ENCODE results near the gene ABT1. TPM values are rescaled to one million over a fixed set of nuclear protein-coding genes. Genes with fewer than 3 reads are reported as not detected.

The ABT1 gene
- total and polyA plus RNA-seq, 11 donors = 7.1 to 12.0 (median 8.2) TPM

GRCh38 chr6:26592649-26593048, 4.1 kb upstream of the ABT1 start:
- peaks cover 0 to 27% (median 7%) of the 10 kb centered on the region in 12 donors for H3K4me1 ChIP-seq
- H3K36me3 ChIP-seq = peaks cover 0 to 2% (median 0%) of the 10 kb centered on the region in 9 donors
- H3K27ac ChIP-seq = no peak overlapping the region
- peaks cover 3 to 51% (median 21%) of the 10 kb centered on the region in 9 donors for H3K27me3 ChIP-seq
- DNase-seq (no peak), ATAC-seq (no peak)
- 51 to 58% (median 55%) methylated on average over 4 of the region's 4 CpGs for WGBS, 4 donors
- no peaks in the 10 kb centered on the region for H3K9me3 ChIP-seq
- no peak overlapping the region for H3K4me3 ChIP-seq
- intact Hi-C loops (cut with DNase I) = loop anchor here in 6 of 10 donors (5.0 to 10.0 kb wide), 5 partner anchors 240 to 1272 kb away; a partner anchor contains a TSS
- TF ChIP-seq, protein P1, sequence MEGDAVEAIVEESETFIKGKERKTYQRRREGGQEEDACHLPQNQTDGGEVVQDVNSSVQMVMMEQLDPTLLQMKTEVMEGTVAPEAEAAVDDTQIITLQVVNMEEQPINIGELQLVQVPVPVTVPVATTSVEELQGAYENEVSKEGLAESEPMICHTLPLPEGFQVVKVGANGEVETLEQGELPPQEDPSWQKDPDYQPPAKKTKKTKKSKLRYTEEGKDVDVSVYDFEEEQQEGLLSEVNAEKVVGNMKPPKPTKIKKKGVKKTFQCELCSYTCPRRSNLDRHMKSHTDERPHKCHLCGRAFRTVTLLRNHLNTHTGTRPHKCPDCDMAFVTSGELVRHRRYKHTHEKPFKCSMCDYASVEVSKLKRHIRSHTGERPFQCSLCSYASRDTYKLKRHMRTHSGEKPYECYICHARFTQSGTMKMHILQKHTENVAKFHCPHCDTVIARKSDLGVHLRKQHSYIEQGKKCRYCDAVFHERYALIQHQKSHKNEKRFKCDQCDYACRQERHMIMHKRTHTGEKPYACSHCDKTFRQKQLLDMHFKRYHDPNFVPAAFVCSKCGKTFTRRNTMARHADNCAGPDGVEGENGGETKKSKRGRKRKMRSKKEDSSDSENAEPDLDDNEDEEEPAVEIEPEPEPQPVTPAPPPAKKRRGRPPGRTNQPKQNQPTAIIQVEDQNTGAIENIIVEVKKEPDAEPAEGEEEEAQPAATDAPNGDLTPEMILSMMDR (IDR thresholded peaks at IDR 0.05) = no peak
- TF ChIP-seq POLR2A (IDR thresholded peaks at IDR 0.05) = no peak

DNA sequence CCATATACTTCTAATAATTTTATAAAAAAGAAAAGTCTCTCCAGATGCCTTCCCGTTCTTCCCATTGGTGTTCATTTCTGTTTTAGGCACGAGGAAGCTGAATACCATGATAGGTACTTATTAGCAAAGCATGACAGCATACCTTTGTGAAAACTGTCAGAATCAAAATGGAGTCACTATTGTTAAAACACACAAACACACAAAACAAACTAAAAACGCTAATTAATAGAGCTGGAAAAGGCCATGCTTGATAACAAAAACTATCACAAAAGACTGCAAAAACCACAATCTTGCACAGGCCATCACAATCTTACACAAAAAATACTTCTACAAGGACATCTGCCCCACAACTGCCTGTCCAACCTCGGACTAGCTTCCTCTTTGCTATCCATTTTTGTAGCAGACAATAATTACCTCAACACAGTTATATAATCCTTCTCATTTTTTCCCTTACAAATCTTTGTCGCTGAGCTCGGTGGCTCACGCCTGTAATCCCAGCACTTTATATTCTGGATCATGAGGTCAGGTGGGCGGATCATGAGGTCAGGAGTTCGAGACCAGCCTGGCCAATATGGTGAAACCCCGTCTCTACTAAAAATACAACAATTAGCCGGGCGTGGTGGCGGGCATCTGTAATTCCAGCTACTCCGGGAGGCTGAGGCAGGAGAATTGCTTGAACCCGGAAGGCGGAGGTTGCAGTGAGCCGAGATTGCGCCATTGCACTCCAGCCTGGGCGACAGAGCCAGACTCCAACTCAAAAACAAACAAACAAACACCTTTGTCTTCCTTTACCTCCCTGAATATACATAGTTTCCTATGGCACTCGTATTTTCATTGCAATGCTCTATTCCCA, 3.2 kb upstream of the ABT1 start:
- H3K27me3 ChIP-seq = peaks cover 3 to 51% (median 21%) of the 10 kb centered on the region in 9 donors

DNA sequence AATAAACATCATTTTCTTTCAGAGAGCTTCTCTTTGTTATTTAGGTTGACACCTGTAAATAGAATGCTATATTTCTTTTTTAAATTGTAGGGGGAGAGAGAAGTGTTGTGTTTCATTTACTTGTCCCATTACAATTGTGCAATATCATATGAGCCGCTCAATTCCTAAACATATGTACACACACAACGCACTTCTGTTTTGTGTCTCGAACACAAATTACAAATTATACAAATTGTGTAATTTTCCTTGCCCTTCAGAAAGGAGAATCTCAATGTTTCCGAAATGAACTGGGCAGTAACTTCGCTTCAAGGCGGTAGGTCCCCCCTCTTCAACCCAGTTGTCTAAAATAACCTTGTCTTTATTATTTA, 2.6 kb upstream of the ABT1 start:
- peaks cover 3 to 51% (median 21%) of the 10 kb centered on the region in 9 donors for H3K27me3 ChIP-seq
- 33 to 51% (median 39%) methylated on average over 6 of the region's 6 CpGs for WGBS, 4 donors

More for the DNA sequence above, 3.2 kb upstream of the ABT1 start:
- ATAC-seq (no peak), DNase-seq (no peak)
- Histone ChIP-seq H3K4me3 (no peak overlapping the region), H3K36me3 (peaks cover 0 to 7% (median 6%) of the 10 kb centered on the region in 9 donors), H3K9me3 (no peaks in the 10 kb centered on the region), H3K27ac (no peak overlapping the region), H3K4me1 (peaks cover 0 to 36% (median 13%) of the 10 kb centered on the region in 12 donors)
- 31 to 53% (median 42%) methylated on average over 20 of the region's 20 CpGs for WGBS, 4 donors
- intact Hi-C loops (cut with DNase I) = loop anchor here in 6 of 10 donors (2.0 to 10.0 kb wide), 7 partner anchors 21 to 1271 kb away; a partner anchor contains a TSS
- TF ChIP-seq, protein P1 (IDR thresholded peaks at IDR 0.05) = no peak
- TF ChIP-seq POLR2A (IDR thresholded peaks at IDR 0.05) = no peak

More for the DNA sequence above, 2.6 kb upstream of the ABT1 start:
- no peak for DNase-seq
- TF ChIP-seq POLR2A (IDR thresholded peaks at IDR 0.05) = no peak
- TF ChIP-seq, protein P1 (IDR thresholded peaks at IDR 0.05) = no peak
- Histone ChIP-seq H3K4me3 (no peak overlapping the region), H3K4me1 (peaks cover 0 to 36% (median 13%) of the 10 kb centered on the region in 12 donors), H3K36me3 (peaks cover 0 to 13% (median 12%) of the 10 kb centered on the region in 9 donors), H3K27ac (no peak overlapping the region), H3K9me3 (no peaks in the 10 kb centered on the region)
- intact Hi-C loops (cut with DNase I) = loop anchor here in 6 of 10 donors (2.0 to 10.0 kb wide), 7 partner anchors 21 to 1271 kb away; a partner anchor contains a TSS
- no peak for ATAC-seq

Measured in heart left ventricle (tissue), 16 donors.